Left renal pelvis (tissue), 4 donors: ENCODE data around the gene OTOL1. TPM values are rescaled to one million over a fixed set of nuclear protein-coding genes. Genes with fewer than 3 reads are reported as not detected.

Experiments used
- DNase-seq, 4 donors: peaks; one replicate each; pipeline ENCODE4 v3.0.0-alpha.2; 2013; ENCODE audit warnings: low read depth in 4 of 4, low spot score in 3 of 4
- polyA plus RNA-seq, 4 donors: library from polyadenylated mRNA; unstranded; fragments of 120-200 nt; gene quantifications; one replicate each; pipeline ENCODE4 v1.2.1, GENCODE V29; 2013; ENCODE audit not compliant: insufficient read length in 4 of 4

The OTOL1 gene
- polyA plus RNA-seq, 4 donors: not detected

DNA sequence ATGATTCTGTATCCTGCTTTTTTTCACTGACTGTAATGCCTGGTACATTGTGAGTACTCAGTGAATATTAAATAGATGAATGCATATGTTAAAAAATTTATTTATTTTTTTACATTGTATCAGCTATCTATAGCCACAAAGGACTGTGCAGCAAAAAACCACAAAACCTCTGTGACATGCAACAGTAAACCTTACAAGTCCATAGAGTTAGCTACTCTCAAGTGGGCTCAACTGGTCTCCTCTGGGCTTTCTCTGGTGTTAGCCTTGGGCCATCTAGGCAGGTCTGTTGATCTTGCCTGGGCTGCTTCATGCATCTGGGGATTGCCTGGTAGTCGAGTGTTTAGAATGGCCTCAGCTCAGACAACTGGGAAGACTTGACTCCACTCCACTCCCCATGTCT, 35.3 kb downstream of the OTOL1 start:
- no peak for DNase-seq

DNA sequence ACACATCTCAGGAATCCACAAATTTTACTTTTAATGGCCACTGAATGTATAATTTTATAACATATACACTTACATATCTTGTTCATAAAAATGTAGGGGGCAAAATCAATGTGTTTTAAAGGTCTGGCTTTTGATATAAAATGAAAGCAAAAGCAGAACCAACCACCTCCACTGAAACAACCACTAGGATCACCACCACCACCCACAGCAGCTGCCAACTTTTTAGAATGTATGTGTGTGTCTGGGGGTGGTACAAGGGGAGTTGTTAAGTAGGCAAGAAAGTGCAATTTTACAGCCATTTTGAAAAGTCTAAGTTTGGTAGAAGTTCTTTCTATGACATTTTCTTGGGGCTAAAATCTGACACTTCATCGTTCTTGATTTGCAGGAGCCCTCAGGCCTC, 44.0 kb downstream of the OTOL1 start:
- no peak for DNase-seq

DNA sequence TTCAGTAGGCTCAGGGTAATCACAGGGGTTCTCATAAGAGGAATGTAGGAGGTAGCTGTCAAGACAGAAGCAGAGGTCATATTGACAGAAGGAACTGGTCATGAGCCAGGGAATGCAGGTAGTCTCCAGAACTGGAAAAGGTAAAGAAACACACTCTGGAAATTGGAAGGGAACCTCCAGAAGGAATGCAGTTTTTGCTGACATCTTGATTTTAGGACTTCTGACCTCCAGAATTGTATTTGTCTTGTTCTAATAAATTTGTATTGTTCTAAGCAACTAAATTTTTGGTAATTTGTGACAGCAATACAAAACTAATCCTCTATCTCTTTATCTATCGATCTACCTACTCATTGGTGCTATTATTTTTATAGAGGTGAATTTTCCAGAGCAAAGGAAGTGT, 49.2 kb downstream of the OTOL1 start:
- DNase-seq: no peak

DNA sequence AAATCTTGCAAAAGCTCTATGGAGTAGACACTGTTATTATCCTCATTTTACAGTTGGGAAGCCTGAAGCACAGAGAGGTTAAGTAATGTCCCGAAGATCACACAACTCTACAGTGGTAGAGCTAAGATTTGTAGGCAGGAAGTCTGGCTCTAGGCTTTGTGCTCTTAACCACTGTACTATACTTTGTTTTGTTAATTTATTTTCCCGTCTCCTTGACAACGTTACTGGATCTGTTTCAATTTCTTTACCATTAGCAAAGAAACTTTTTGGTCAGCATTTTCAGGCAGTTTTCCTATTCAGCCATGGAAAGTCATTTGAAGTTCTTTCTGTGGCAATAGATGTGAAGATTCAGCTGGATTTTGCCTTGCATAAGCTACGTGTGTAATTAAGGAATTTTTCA, 51.7 kb downstream of the OTOL1 start:
- DNase-seq: peak in 3 of 4 donors; percentile 21 to 29 (median 22)

DNA sequence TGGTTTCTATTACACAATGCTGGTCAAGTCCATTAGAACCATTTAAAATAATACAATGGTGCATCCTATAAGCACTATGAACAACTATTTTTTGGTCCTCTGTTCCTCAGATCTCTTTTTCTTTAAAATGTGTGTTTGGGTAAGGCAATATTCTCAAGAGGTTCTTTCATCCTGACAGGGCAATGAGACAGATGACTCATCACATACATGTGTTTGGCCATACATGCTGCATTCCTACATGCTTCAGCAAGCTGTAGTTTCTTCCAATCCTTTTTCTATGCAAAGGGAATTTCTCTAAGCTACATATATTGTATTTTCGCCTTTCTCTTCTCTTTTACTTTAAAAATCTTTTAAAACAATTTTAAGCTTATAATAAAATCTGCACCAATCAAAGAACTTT, 52.7 kb downstream of the OTOL1 start:
- DNase-seq: no peak

DNA sequence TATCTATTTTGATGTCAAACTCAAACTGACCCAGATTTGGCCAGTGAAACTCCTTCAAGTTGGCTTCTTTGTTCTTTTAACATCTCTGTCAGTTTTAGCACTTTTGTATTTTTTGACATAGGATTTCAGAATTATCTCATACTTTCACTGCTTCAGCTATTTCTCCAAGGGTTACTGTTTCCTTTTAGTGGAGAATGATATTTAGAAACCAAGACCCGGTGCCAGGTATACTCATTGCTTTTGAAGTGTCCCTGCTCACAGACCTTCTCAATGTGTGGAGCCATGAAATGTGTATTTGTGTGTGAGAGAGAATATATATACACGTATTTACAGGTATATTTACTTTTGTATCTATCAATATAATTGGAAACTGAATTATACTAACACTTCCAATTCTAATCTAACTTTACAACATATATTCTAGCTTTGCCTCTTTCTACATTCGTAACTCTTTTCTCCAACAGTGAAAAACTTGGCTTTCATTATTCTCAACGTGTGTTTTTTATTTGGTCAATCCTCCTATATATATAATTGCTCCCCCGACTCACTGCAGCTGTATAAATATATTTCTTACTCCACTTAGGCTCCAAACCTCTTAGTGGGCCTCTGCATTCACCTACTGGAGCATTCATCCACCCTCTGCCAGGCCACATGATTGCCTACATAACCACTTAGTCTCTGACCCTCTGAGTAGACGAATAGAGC, 54.0 kb downstream of the OTOL1 start:
- no peak for DNase-seq

DNA sequence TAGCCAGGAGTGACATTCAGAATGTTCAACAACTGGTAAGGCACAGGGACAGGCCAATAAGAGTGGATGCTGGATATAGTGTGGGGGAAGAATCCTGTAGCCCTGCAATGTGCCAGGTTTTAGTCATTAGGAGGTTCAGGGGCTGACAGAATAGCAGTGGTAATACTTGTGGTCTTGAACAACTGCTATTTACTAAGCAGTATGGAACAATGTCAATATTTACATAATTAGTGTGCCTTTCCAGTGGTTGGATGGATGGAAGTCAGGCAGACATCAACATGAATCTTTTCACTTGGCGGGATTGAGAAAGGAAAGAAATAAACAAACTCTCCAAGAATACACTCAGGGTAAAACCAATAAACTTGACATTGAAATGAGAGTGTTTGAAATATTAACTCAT, 55.1 kb downstream of the OTOL1 start:
- no peak for DNase-seq

DNA sequence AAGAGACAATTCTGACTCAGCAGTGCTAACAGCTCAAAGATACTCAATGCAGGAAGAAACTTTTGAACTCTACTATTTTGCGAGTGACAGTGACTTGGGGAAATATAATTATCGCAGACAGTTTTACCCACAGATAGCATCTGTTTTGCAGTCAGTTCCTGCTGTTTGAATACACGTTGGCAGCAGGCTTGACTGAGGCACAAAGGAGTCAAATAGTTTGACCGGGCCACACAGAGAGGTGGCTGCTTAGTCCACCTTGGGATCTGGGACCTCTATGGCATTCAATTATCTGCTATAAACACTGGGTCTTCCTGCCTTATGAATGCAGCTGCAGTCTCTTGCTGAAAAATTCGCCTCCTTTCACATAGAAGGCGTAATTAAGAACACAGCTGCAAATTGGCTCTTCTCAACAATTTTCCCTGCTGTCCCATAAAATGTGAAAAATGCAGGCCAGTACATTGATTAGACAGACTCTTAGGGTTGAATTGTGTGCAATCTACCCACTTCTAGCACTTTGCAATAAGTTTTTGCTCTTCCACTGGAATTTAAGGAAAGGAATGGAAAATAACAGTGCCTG, 56.5 kb downstream of the OTOL1 start:
- no peak for DNase-seq

Other genes starting within 250 kb of the OTOL1 start
- 10 to 100 TPM in 1 of 4 donors, 1 to 10 TPM in 2, under 1 TPM in 1; 0.20 to 10.5 (median 4.5) TPM for gene SPTSSB, start 125.3 kb upstream of the OTOL1 start, polyA plus RNA-seq